IMR-90 (cell line): ENCODE data around the gene PBXIP1. TPM values are rescaled to one million over a fixed set of nuclear protein-coding genes. Genes with fewer than 3 reads are reported as not detected.

ENCODE experiments used
- ATAC-seq: fragments of 200-7000 bp; cut with Tn5 transposase; 2 replicates; pipeline ENCODE4 v1.9.1; 2020; ENCODE audit warnings: low read depth, mild to moderate bottlenecking, moderate library complexity
- BruUV-seq: library from RNA; stranded (reverse); fragments of 400-500 nt; replicated peaks from 2 replicates; lab custom pipeline; 2021; lab: Mats Ljungman, UMichigan
- CTCF ChIA-PET: fragments of 300-600 bp; formaldehyde crosslinking; extraction: SDS; loops from one replicate; lab custom pipeline; 2021; ENCODE audit warnings: antibody characterized with exemption; lab: Yijun Ruan, JAX
- POLR2A ChIA-PET: fragments of 300-600 bp; sonication (Branson Sonifier 250); formaldehyde crosslinking; loops from one replicate; lab custom pipeline; 2022; ENCODE audit warnings: antibody characterized with exemption; ENCODE audit not compliant: unreplicated experiment; lab: Charles Lee
- DNase-seq: peaks from one replicate; pipeline ENCODE4 v3.0.0; 2013
- H2AFZ ChIP-seq: replicated peaks from 2 replicates; pipeline ENCODE3; 2013; ENCODE audit warnings: low read length, mild to moderate bottlenecking; ENCODE audit not compliant: poor library complexity
- H2AK5ac ChIP-seq: 2 replicates; pipeline ENCODE4 v1.6.1; 2013; ENCODE audit warnings: low read depth, low read length, inconsistent platforms
- H2AK9ac ChIP-seq: replicated peaks from 2 replicates; pipeline ENCODE3; 2013; ENCODE audit warnings: mild to moderate bottlenecking, low read depth, low read length, moderate library complexity; ENCODE audit not compliant: poor library complexity
- H2BK120ac ChIP-seq: 2 replicates; pipeline ENCODE4 v1.6.1; 2013; ENCODE audit warnings: low read depth, low read length, inconsistent platforms
- H2BK15ac ChIP-seq: 3 replicates; pipeline ENCODE4 v1.6.1; 2013; ENCODE audit warnings: low read depth, low read length, inconsistent platforms
- H2BK20ac ChIP-seq: 2 replicates; pipeline ENCODE4 v1.6.1; 2013; ENCODE audit warnings: low read depth, mild to moderate bottlenecking, inconsistent platforms, low read length, moderate library complexity
- H2BK5ac ChIP-seq: 2 replicates; pipeline ENCODE4 v1.6.1; 2013; ENCODE audit warnings: mild to moderate bottlenecking, low read depth, low read length, inconsistent platforms; ENCODE audit not compliant: poor library complexity, severe bottlenecking
- H3K14ac ChIP-seq: replicated peaks from 2 replicates; pipeline ENCODE4 v1.6.1; 2013; ENCODE audit warnings: low read depth, low read length, inconsistent platforms
- H3K18ac ChIP-seq: 2 replicates; pipeline ENCODE4 v1.6.1; 2013; ENCODE audit warnings: low read depth, low read length, control low read depth
- H3K23ac ChIP-seq: 2 replicates; pipeline ENCODE4 v1.6.1; 2013; ENCODE audit warnings: low read depth, low read length, inconsistent platforms
- H3K27ac ChIP-seq: 2 replicates; pipeline ENCODE4 v1.5.1; 2013; ENCODE audit warnings: mild to moderate bottlenecking, control low read depth, low read length; ENCODE audit not compliant: insufficient read depth
- H3K27me3 ChIP-seq: 2 replicates; pipeline ENCODE4 v1.6.1; 2013; ENCODE audit warnings: low read length; ENCODE audit not compliant: control insufficient read depth, insufficient read depth
- H3K36me3 ChIP-seq: 2 replicates; pipeline ENCODE4 v1.6.1; 2013; ENCODE audit warnings: low read length, mixed read lengths; ENCODE audit not compliant: control insufficient read depth, insufficient read depth
- H3K4ac ChIP-seq: 2 replicates; pipeline ENCODE4 v1.6.1; 2013; ENCODE audit warnings: low read depth, low read length, inconsistent platforms
- H3K4me1 ChIP-seq: 2 replicates; pipeline ENCODE4 v1.6.1; 2013; ENCODE audit warnings: low read length, mixed read lengths; ENCODE audit not compliant: control insufficient read depth, insufficient read depth
- H3K4me2 ChIP-seq: 2 replicates; pipeline ENCODE4 v1.6.1; 2013; ENCODE audit warnings: low read depth, mild to moderate bottlenecking, control low read depth, low read length, moderate library complexity
- H3K4me3 ChIP-seq: 2 replicates; pipeline ENCODE4 v1.5.1; 2013; ENCODE audit warnings: low read depth, mild to moderate bottlenecking, control low read depth, low read length, moderate library complexity; ENCODE audit not compliant: insufficient read depth
- H3K56ac ChIP-seq: 2 replicates; pipeline ENCODE4 v1.6.1; 2013; ENCODE audit warnings: low read length, inconsistent platforms; ENCODE audit not compliant: insufficient read depth; ENCODE audit errors: extremely low read depth
- H3K79me1 ChIP-seq, 2 experiments: 2 replicates each; pipeline ENCODE4 v1.6.1; 2013; ENCODE audit warnings: low read length in 2 of 2, inconsistent platforms in 1 of 2, low read depth in 1 of 2
- H3K9ac ChIP-seq: 2 replicates; pipeline ENCODE4 v1.6.1; 2013; ENCODE audit warnings: low read depth, low read length, control low read depth
- H3K9me1 ChIP-seq: 2 replicates; pipeline ENCODE4 v1.6.1; 2013; ENCODE audit warnings: low read length, inconsistent platforms; ENCODE audit not compliant: insufficient read depth
- H3K9me3 ChIP-seq: 2 replicates; pipeline ENCODE4 v1.6.1; 2013; ENCODE audit warnings: low read length; ENCODE audit not compliant: control insufficient read depth, insufficient read depth
- H4K20me1 ChIP-seq: 2 replicates; pipeline ENCODE4 v1.6.1; 2013; ENCODE audit warnings: low read length, inconsistent platforms; ENCODE audit not compliant: insufficient read depth
- H4K5ac ChIP-seq: 2 replicates; pipeline ENCODE4 v1.6.1; 2013; ENCODE audit warnings: mild to moderate bottlenecking, low read depth, low read length, control low read depth
- H4K8ac ChIP-seq, 2 experiments: 2 replicates each; pipeline ENCODE4 v1.6.1; 2013; ENCODE audit warnings: low read depth in 2 of 2, low read length in 2 of 2, control low read depth in 1 of 2, inconsistent platforms in 1 of 2
- H4K91ac ChIP-seq: 2 replicates; pipeline ENCODE4 v1.6.1; 2013; ENCODE audit warnings: low read depth, low read length, inconsistent platforms; ENCODE audit not compliant: insufficient read depth
- BHLHE40 ChIP-seq: fragments of 150-350 bp; IDR thresholded peaks from 2 replicates; pipeline ENCODE4 v1.6.1; 2016; ENCODE audit warnings: mild to moderate bottlenecking, low read depth, low read length
- CEBPB ChIP-seq: IDR thresholded peaks from 2 replicates; pipeline ENCODE4 v1.6.1; 2012; ENCODE audit warnings: low read depth, low read length, improper control_type of control experiment
- CHD1 ChIP-seq: IDR thresholded peaks from 2 replicates; pipeline ENCODE4 v1.6.1; 2012; ENCODE audit warnings: low read depth, low read length, improper control_type of control experiment
- CTCF ChIP-seq: conservative IDR thresholded peaks from 2 replicates; pipeline ENCODE4 v1.5.1; 2012; ENCODE audit warnings: mild to moderate bottlenecking, low read depth, low read length, improper control_type of control experiment
- ELK1 ChIP-seq: fragments of 150-350 bp; IDR thresholded peaks from 2 replicates; pipeline ENCODE4 v1.6.1; 2016; ENCODE audit warnings: low read depth, mild to moderate bottlenecking, low read length, moderate library complexity, borderline replicate concordance
- MAZ ChIP-seq: IDR thresholded peaks from 2 replicates; pipeline ENCODE4 v1.6.1; 2012; ENCODE audit warnings: low read depth, mild to moderate bottlenecking, low read length, improper control_type of control experiment, moderate library complexity, borderline replicate concordance
- MXI1 ChIP-seq: IDR thresholded peaks from 2 replicates; pipeline ENCODE4 v1.6.1; 2012; ENCODE audit warnings: low read depth, mild to moderate bottlenecking, low read length, moderate library complexity, borderline replicate concordance
- NFE2L2 ChIP-seq: fragments of 150-350 bp; IDR thresholded peaks from 2 replicates; pipeline ENCODE4 v1.6.1; 2016; ENCODE audit warnings: low read depth, mild to moderate bottlenecking, low read length
- POLR2A ChIP-seq: IDR thresholded peaks from 2 replicates; pipeline ENCODE4 v1.6.1; 2012; ENCODE audit warnings: mild to moderate bottlenecking, low read depth, low read length
- RAD21 ChIP-seq: IDR thresholded peaks from 2 replicates; pipeline ENCODE4 v1.6.1; 2012; ENCODE audit warnings: low read length, improper control_type of control experiment
- RCOR1 ChIP-seq: IDR thresholded peaks from 2 replicates; pipeline ENCODE4 v1.6.1; 2012; ENCODE audit warnings: mild to moderate bottlenecking, low read length, improper control_type of control experiment; ENCODE audit not compliant: insufficient replicate concordance
- RFX5 ChIP-seq: IDR thresholded peaks from 2 replicates; pipeline ENCODE4 v1.8.0; 2012; ENCODE audit warnings: low read depth, mild to moderate bottlenecking, low read length, moderate library complexity
- SMC3 ChIP-seq: fragments of 150-350 bp; IDR thresholded peaks from 2 replicates; pipeline ENCODE4 v1.6.1; 2016; ENCODE audit warnings: low read depth, mild to moderate bottlenecking, antibody characterized with exemption, low read length, moderate library complexity
- WGBS, 2 experiments: methylation state at CpG; one replicate each; pipeline versions ENCODE4 v1.1.5 to v1.1.7; 2013; ENCODE audit warnings: missing lambda C conversion rate in 2 of 2; ENCODE audit not compliant: insufficient read length in 1 of 2; ENCODE audit errors: extremely low coverage in 2 of 2; 5-methylcytosine and 5-hydroxymethylcytosine counted together
- dilution Hi-C: fragments of 300-500 bp; cut with HindIII; formaldehyde crosslinking; loops from one replicate; pipeline ENCODE4 v1.14.3; 2018; ENCODE audit warnings: low sequenced_read_pairs; ENCODE audit not compliant: unreplicated experiment
- in situ Hi-C: fragments of 300-500 bp; cut with MboI; formaldehyde crosslinking; loops from 3 replicates; pipeline ENCODE4 v1.14.3; 2019; ENCODE audit warnings: low sequenced_read_pairs, inconsistent platforms, mixed read lengths
- intact Hi-C: fragments of 100-400 bp; cut with micrococcal nuclease; formaldehyde crosslinking; loops from 2 replicates; pipeline ENCODE4 v1.10.0; 2022
- polyA plus RNA-seq, 3 experiments: library from polyadenylated mRNA; depleted of rRNA; stranded (reverse); fragments of >200 nt; gene quantifications; 2 replicates each; pipeline ENCODE4 v1.2.3, GENCODE V29; 2012; ENCODE audit warnings: low replicate concordance in 1 of 3
- total RNA-seq: library from RNA; depleted of rRNA; stranded (reverse); fragments of >200 nt; gene quantifications from 2 replicates; pipeline ENCODE4 v1.2.3, GENCODE V29; 2012

The PBXIP1 gene
- total and polyA plus RNA-seq, 2 of the 4 experiments (the other 2 are of a cell fraction) = 28.3 to 44.2 TPM

- Histone ChIP-seq H3K18ac (no peak overlapping the region), H3K27ac (no peak overlapping the region), H3K36me3 (no peaks in the 10 kb centered on the region), H4K91ac (no peak overlapping the region), H3K4me1 (no peaks in the 10 kb centered on the region), H2AK5ac (no peak overlapping the region), H3K9me1 (no peaks in the 10 kb centered on the region), H3K9ac (no peak overlapping the region), H4K5ac (no peak overlapping the region), H3K4me2 (no peak overlapping the region), H3K27me3 (peaks cover 45% of the 10 kb centered on the region), H2BK5ac (no peak overlapping the region), H4K8ac (no peak overlapping the region), H3K4me3 (no peak overlapping the region), H3K79me1 (no peaks in the 10 kb centered on the region), H4K20me1 (no peaks in the 10 kb centered on the region), H2AFZ (no peak overlapping the region), H3K4ac (no peak overlapping the region), H2BK20ac (no peak overlapping the region), H3K14ac (no peak overlapping the region), H2BK15ac (no peak overlapping the region), H3K9me3 (no peaks in the 10 kb centered on the region), H2BK120ac (no peak overlapping the region), H3K56ac (no peak overlapping the region), H3K23ac (no peak overlapping the region), H2AK9ac (no peak overlapping the region)
- 48% methylated on average over 2 of the region's 7 CpGs; no CpG with 5 or more reads in 1 of the 2 experiments for WGBS, 2 experiments
- intact Hi-C loops (no loop called here), in situ Hi-C loops (no loop called here), dilution Hi-C loops (no loop called here)
- TF ChIP-seq CEBPB = no peak
- TF ChIP-seq CTCF = no peak
- no peak for TF ChIP-seq RAD21
- no peak for TF ChIP-seq ELK1
- TF ChIP-seq MAZ = no peak
- no peak for TF ChIP-seq NFE2L2
- TF ChIP-seq RFX5 = no peak
- TF ChIP-seq SMC3 = no peak
- no peak for TF ChIP-seq RCOR1
- TF ChIP-seq CHD1 = no peak
- no peak for TF ChIP-seq POLR2A
- TF ChIP-seq MXI1 = no peak
- no peak for TF ChIP-seq BHLHE40
- CTCF ChIA-PET = no interaction called here
- POLR2A ChIA-PET = no interaction called here
- BruUV-seq = no TSS peak
- DNase-seq (no peak), ATAC-seq (peak; percentile 11; the same call in 1 of the 2 replicates)
Observed at GRCh38 chr1:154895798-154896197, 60.1 kb downstream of the PBXIP1 start.
